Panc1 (cell line): ENCODE measurements around the gene NOS1AP. TPM values are rescaled to one million over a fixed set of nuclear protein-coding genes. Genes with fewer than 3 reads are reported as not detected.

Source experiments
- ATAC-seq: fragments of 200-7000 bp; cut with Tn5 transposase; 2 replicates; pipeline ENCODE4 v1.9.1; 2020; ENCODE audit warnings: mild to moderate bottlenecking, moderate library complexity
- BruUV-seq: library from RNA; stranded (reverse); fragments of 400-500 nt; replicated peaks from 2 replicates; lab custom pipeline; 2021; lab: Mats Ljungman, UMichigan
- CTCF ChIA-PET: fragments of 300-600 bp; sonication (Branson Sonifier 250); formaldehyde crosslinking; loops from one replicate; lab custom pipeline; 2022; ENCODE audit warnings: antibody characterized with exemption; lab: Charles Lee
- POLR2A ChIA-PET: fragments of 300-600 bp; sonication (Branson Sonifier 250); formaldehyde crosslinking; loops from one replicate; lab custom pipeline; 2022; ENCODE audit warnings: antibody characterized with exemption; lab: Charles Lee
- DNase-seq: peaks from one replicate; pipeline ENCODE4 v3.0.0-alpha.2; 2010; ENCODE audit warnings: low read depth, low spot score
- H3K27ac ChIP-seq: 2 replicates; pipeline ENCODE4 v1.5.1; 2011; ENCODE audit warnings: mild to moderate bottlenecking, low read length, inconsistent platforms
- H3K27me3 ChIP-seq: fragments of 200-500 bp; sonication (Bioruptor generic); 2 replicates; pipeline ENCODE4 v1.6.0; 2014; ENCODE audit warnings: low read length, inconsistent platforms; ENCODE audit not compliant: control insufficient read depth, insufficient read depth
- H3K36me3 ChIP-seq: fragments of 200-500 bp; sonication (Bioruptor generic); 2 replicates; pipeline ENCODE4 v1.5.1; 2014; ENCODE audit warnings: inconsistent platforms, mild to moderate bottlenecking, low read length, moderate library complexity; ENCODE audit not compliant: control insufficient read depth, insufficient read depth
- H3K4me1 ChIP-seq: 2 replicates; pipeline ENCODE4 v1.5.1; 2011; ENCODE audit warnings: inconsistent platforms, mild to moderate bottlenecking, low read length, moderate library complexity; ENCODE audit not compliant: control insufficient read depth, insufficient read depth
- H3K4me3 ChIP-seq, 2 experiments: 2 replicates each; pipeline ENCODE4 v1.5.1; 2011 to 2012; ENCODE audit warnings: low read depth in 2 of 2, low read length in 2 of 2, mild to moderate bottlenecking in 2 of 2, inconsistent platforms in 1 of 2, moderate library complexity in 1 of 2
- H3K9me3 ChIP-seq: fragments of 200-500 bp; sonication (Bioruptor generic); 2 replicates; pipeline ENCODE4 v1.5.1; 2014; ENCODE audit warnings: low read depth, mild to moderate bottlenecking, inconsistent platforms, low read length, moderate library complexity; ENCODE audit not compliant: control insufficient read depth, insufficient read depth
- POLR2AphosphoS5 ChIP-seq: IDR thresholded peaks from 2 replicates; pipeline ENCODE4 v1.6.1; 2012; ENCODE audit warnings: mild to moderate bottlenecking, low read depth, low read length, moderate library complexity
- SIN3A ChIP-seq: IDR thresholded peaks from 2 replicates; pipeline ENCODE4 v1.6.1; 2012; ENCODE audit warnings: low read depth, mild to moderate bottlenecking, low read length, moderate library complexity, borderline replicate concordance; ENCODE audit not compliant: insufficient read depth
- TCF7L2 ChIP-seq: IDR thresholded peaks from 2 replicates; pipeline ENCODE4 v1.6.1; 2011; ENCODE audit warnings: mild to moderate bottlenecking, low read depth, low read length, inconsistent platforms
- in situ Hi-C: cut with HindIII; loops from 2 replicates; pipeline ENCODE4 v1.10.0; 2016; ENCODE audit warnings: low sequenced_read_pairs, low pct_unique_long_range_greater_than_20kb
- intact Hi-C: fragments of 100-400 bp; cut with micrococcal nuclease; formaldehyde crosslinking; loops from one replicate; pipeline ENCODE4 v1.10.0; 2022; ENCODE audit not compliant: unreplicated experiment
- total RNA-seq: library from RNA; stranded (reverse); gene quantifications from one replicate; pipeline ENCODE4 v1.2.1, GENCODE V29; 2021; ENCODE audit not compliant: unreplicated experiment
- TF ChIP-seq, protein P1 (sequence below), 2 experiments: IDR thresholded peaks; 2 replicates each; pipeline ENCODE4 v1.6.1; 2011 to 2012; ENCODE audit warnings: low read depth in 2 of 2, control low read depth in 1 of 2, low read length in 1 of 2, mild to moderate bottlenecking in 1 of 2, moderate library complexity in 1 of 2; ENCODE audit not compliant: insufficient read depth in 1 of 2
- TF ChIP-seq, protein P2 (sequence below): fragments of 450-650 bp; IDR thresholded peaks from 2 replicates; pipeline ENCODE4 v1.5.1; 2017; ENCODE audit warnings: mild to moderate bottlenecking

The NOS1AP gene
- total RNA-seq, 1 experiment from 2014 or later = 27.9 TPM

DNA sequence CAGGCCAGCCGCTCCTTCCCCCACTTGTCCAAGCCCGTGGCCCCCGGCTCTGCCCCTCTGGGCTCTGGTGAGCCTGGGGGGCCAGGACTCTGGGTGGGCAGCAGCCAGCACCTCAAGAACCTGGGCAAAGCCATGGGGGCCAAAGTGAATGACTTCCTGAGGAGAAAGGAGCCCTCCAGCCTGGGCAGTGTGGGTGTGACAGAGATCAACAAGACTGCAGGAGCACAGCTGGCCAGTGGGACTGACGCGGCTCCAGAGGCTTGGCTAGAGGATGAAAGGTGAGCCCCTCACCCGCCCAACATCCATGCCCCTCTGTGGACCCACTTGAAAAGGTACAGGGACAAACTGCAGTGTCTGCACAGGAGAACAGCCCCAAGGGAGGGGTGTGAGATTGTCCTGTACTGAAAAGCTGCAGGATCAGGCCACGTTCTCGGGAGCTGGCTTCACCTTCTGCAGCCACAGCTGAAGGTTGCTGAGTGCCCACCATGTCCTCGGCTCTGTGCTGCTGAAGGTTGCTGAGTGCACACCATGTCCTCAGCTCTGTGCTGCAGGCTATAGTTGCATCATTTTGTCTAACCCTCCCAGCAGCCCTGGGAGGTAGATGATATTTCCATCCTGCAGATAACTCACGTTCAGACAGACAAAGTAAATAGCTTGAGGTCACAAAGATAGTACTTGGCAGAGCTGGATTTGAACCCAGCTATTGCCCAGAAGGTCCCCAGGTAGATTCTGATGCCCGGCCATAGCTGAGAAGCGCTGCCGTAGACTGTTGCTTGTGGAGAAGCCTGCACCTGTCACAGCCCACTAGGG, 312.7 kb downstream of the NOS1AP start:
- Histone ChIP-seq H3K27me3 (no peaks in the 10 kb centered on the region), H3K27ac (no peak overlapping the region), H3K4me3 (no peak overlapping the region), H3K36me3 (no peaks in the 10 kb centered on the region), H3K9me3 (no peaks in the 10 kb centered on the region), H3K4me1 (no peaks in the 10 kb centered on the region)
- intact Hi-C loops (no loop called here), in situ Hi-C loops (no loop called here)
- no peak for ATAC-seq
- DNase-seq = no peak
- CTCF ChIA-PET = interaction anchor here (0.6 kb wide), 1 partner anchor 10 kb away, joined by 3 read pairs; no protein-coding TSS in a partner anchor
- BruUV-seq = no TSS peak
- POLR2A ChIA-PET = no interaction called here
- TF ChIP-seq POLR2AphosphoS5 (no peak), TCF7L2 (no peak), SIN3A (no peak)
- TF ChIP-seq, protein P1, sequence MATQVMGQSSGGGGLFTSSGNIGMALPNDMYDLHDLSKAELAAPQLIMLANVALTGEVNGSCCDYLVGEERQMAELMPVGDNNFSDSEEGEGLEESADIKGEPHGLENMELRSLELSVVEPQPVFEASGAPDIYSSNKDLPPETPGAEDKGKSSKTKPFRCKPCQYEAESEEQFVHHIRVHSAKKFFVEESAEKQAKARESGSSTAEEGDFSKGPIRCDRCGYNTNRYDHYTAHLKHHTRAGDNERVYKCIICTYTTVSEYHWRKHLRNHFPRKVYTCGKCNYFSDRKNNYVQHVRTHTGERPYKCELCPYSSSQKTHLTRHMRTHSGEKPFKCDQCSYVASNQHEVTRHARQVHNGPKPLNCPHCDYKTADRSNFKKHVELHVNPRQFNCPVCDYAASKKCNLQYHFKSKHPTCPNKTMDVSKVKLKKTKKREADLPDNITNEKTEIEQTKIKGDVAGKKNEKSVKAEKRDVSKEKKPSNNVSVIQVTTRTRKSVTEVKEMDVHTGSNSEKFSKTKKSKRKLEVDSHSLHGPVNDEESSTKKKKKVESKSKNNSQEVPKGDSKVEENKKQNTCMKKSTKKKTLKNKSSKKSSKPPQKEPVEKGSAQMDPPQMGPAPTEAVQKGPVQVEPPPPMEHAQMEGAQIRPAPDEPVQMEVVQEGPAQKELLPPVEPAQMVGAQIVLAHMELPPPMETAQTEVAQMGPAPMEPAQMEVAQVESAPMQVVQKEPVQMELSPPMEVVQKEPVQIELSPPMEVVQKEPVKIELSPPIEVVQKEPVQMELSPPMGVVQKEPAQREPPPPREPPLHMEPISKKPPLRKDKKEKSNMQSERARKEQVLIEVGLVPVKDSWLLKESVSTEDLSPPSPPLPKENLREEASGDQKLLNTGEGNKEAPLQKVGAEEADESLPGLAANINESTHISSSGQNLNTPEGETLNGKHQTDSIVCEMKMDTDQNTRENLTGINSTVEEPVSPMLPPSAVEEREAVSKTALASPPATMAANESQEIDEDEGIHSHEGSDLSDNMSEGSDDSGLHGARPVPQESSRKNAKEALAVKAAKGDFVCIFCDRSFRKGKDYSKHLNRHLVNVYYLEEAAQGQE (IDR thresholded peaks at IDR 0.05; ENCODE audit: insufficient read depth in 1 of 2, low read depth in 2 of 2, low read length in 1 of 2) = no peak
- TF ChIP-seq, protein P2, sequence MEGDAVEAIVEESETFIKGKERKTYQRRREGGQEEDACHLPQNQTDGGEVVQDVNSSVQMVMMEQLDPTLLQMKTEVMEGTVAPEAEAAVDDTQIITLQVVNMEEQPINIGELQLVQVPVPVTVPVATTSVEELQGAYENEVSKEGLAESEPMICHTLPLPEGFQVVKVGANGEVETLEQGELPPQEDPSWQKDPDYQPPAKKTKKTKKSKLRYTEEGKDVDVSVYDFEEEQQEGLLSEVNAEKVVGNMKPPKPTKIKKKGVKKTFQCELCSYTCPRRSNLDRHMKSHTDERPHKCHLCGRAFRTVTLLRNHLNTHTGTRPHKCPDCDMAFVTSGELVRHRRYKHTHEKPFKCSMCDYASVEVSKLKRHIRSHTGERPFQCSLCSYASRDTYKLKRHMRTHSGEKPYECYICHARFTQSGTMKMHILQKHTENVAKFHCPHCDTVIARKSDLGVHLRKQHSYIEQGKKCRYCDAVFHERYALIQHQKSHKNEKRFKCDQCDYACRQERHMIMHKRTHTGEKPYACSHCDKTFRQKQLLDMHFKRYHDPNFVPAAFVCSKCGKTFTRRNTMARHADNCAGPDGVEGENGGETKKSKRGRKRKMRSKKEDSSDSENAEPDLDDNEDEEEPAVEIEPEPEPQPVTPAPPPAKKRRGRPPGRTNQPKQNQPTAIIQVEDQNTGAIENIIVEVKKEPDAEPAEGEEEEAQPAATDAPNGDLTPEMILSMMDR = no peak

DNA sequence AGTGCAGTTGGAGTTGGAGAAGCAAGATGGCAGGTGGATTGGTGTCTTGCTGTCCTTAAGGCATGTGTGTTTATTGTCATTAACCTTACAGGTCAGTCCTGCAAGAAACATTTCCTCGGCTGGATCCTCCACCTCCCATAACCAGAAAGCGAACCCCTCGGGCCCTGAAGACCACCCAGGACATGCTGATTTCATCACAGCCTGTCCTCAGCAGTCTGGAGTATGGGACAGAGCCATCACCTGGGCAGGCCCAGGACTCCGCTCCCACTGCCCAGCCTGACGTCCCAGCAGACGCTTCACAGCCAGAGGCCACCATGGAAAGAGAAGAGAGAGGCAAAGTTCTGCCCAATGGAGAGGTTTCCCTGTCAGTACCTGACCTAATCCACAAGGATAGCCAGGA, 313.6 kb downstream of the NOS1AP start:
- no peak overlapping the region for H3K27ac ChIP-seq

More for the DNA sequence above, 313.6 kb downstream of the NOS1AP start:
- Histone ChIP-seq H3K27me3 (no peaks in the 10 kb centered on the region), H3K4me1 (peaks cover 3% of the 10 kb centered on the region; the same call in 1 of the 2 replicates), H3K36me3 (no peaks in the 10 kb centered on the region), H3K4me3 (no peak overlapping the region), H3K9me3 (no peaks in the 10 kb centered on the region)
- TF ChIP-seq SIN3A = no peak
- no peak for TF ChIP-seq TCF7L2
- TF ChIP-seq, protein P1 (IDR thresholded peaks at IDR 0.05; ENCODE audit: insufficient read depth in 1 of 2, low read depth in 2 of 2, low read length in 1 of 2) = no peak
- TF ChIP-seq, protein P2 = no peak
- no peak for TF ChIP-seq POLR2AphosphoS5
- in situ Hi-C loops (no loop called here), intact Hi-C loops (no loop called here)
- BruUV-seq = no TSS peak
- ChIA-PET POLR2A (interaction anchor here (0.9 kb wide), 1 partner anchor 243 kb away, joined by 3 read pairs; no protein-coding TSS in a partner anchor), CTCF (no interaction called here)
- DNase-seq (no peak), ATAC-seq (no peak)
